Tibial nerve (tissue), 4 donors: ENCODE data around the gene TBX1. TPM values are rescaled to one million over a fixed set of nuclear protein-coding genes. Genes with fewer than 3 reads are reported as not detected.
"Not testable (repeated sequence)": the region's sequence is repeated elsewhere in the genome, so short reads cannot be mapped to it uniquely, and the experiment has no call there.

Experiments
- DNase-seq, 2 donors: peaks; one replicate each; pipeline ENCODE4 v3.0.0-alpha.2; 2019; ENCODE audit warnings: low spot score in 2 of 2
- H3K27ac ChIP-seq, 4 donors: fragments of 200-600 bp; sonication (generic) in 3 of 4; one replicate each; pipeline ENCODE4 v1.5.1; 2017 to 2019; ENCODE audit warnings: mild to moderate bottlenecking in 1 of 4
- H3K27me3 ChIP-seq, 2 donors: fragments of 200-600 bp; sonication (generic) in 1 of 2; one replicate each; pipeline versions ENCODE4 v1.5.1 to v1.6.0; 2017 to 2019
- H3K36me3 ChIP-seq, 3 donors: fragments of 200-600 bp; sonication (generic); one replicate each; pipeline ENCODE4 v1.5.1; 2018 to 2019
- H3K4me1 ChIP-seq, 4 donors: fragments of 200-600 bp; sonication (generic) in 3 of 4; one replicate each; pipeline ENCODE4 v1.5.1; 2017 to 2019
- H3K4me3 ChIP-seq, 4 donors: fragments of 200-600 bp; sonication (generic) in 3 of 4; one replicate each; pipeline ENCODE4 v1.5.1; 2017 to 2019; ENCODE audit warnings: mild to moderate bottlenecking in 1 of 4, moderate library complexity in 1 of 4
- H3K9me3 ChIP-seq, 4 donors: fragments of 200-600 bp; sonication (generic) in 3 of 4; one replicate each; pipeline ENCODE4 v1.5.1; 2017 to 2019
- CTCF ChIP-seq, 5 experiments: fragments of 200-600 bp in 3 of 5; fragments of 450-650 bp in 2 of 5; sonication (generic) in 3 of 5; IDR thresholded peaks; one replicate each; pipeline ENCODE4 v1.5.1; 2016 to 2019; ENCODE audit warnings: antibody characterized with exemption in 5 of 5, mild to moderate bottlenecking in 3 of 5, moderate library complexity in 2 of 5
- EP300 ChIP-seq, 2 donors: sonication (generic); formaldehyde crosslinking; IDR thresholded peaks; one replicate each; pipeline ENCODE4 v1.6.1; 2017; ENCODE audit warnings: antibody characterized with exemption in 2 of 2, mild to moderate bottlenecking in 1 of 2
- POLR2A ChIP-seq, 2 donors: fragments of 450-650 bp; IDR thresholded peaks; one replicate each; pipeline ENCODE4 v1.6.1; 2017; ENCODE audit warnings: antibody characterized with exemption in 2 of 2, mild to moderate bottlenecking in 2 of 2, moderate library complexity in 2 of 2
- WGBS, 2 donors: methylation state at CpG; one replicate each; pipeline ENCODE4 v1.1.5; 2018; 5-methylcytosine and 5-hydroxymethylcytosine counted together
- total RNA-seq, 4 donors: library from RNA; depleted of rRNA; stranded (reverse); fragments of >200 nt; gene quantifications; one replicate each; pipeline ENCODE4 v1.1.0, GENCODE V29; 2016

Gene TBX1
- total RNA-seq, 4 donors from 2014 or later, result 0.42 to 3.6 (median 2.6) TPM

DNA sequence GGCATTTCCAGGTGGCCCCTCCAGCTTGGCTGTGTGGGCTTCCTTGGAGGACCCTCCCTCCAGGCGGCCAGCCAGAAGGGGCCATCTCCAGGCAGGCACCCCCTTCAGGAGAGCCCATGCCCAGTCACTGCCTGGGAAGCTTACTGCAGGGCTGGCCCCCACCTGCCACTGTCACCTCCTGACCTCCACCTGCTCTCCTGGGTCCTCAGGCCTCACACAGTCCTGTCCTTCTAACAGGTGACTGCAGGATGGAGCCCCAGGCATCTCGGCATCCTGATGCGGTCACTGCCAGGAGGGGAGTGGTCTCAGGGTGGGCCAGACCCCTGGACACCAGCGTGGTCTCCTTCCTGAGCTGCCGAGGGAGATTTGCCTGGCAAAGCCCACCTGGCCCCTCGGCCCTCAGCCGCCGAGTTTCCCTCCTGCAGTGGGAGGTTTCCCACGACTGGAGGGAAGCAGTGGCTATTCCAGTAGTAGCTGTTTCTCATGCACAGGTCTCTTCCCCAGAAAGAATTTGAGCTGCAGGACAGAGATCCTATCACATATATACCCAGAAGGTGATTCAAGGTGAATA lies 13.0 kb downstream of the TBX1 start:
- H3K9me3 ChIP-seq, result no peaks in the 10 kb centered on the region
- peaks cover 0 to 70% of the 10 kb centered on the region in 2 donors for H3K27me3 ChIP-seq
- no peak for TF ChIP-seq POLR2A (IDR thresholded peaks at IDR 0.05)
- TF ChIP-seq CTCF (IDR thresholded peaks at IDR 0.05), result no peak
- TF ChIP-seq EP300 (IDR thresholded peaks at IDR 0.05), result no peak
- no peaks in the 10 kb centered on the region for H3K36me3 ChIP-seq
- H3K4me3 ChIP-seq, result no peak overlapping the region
- peaks cover 0 to 13% (median 5%) of the 10 kb centered on the region in 4 donors for H3K4me1 ChIP-seq
- no peak for DNase-seq
- WGBS, 2 donors, result 67 to 75% methylated on average over 5 to 9 of the region's 9 CpGs
- H3K27ac ChIP-seq, result peak overlapping the region in 2 of 4 donors; percentile 36 to 57

DNA sequence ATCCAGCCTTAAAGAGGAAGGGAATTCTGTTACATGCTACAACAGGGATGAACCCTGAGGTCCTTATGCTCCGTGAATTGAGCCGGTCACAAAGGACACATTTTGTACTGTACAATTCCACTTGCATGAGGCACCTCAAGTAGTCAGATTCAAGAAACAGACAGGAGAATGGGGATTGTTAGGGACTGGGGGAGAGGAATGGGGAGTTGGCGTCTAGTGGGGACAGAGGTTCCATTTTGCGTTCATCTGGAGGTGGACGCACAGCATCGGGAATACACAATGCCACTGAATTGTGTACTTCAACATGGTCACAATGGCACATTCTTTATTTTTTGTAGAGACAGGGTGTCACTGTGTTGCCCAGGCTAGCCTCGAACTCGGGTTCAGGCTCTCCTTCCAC lies 14.1 kb downstream of the TBX1 start:
- Histone ChIP-seq H3K27me3 (peaks cover 0 to 72% of the 10 kb centered on the region in 2 donors), H3K4me1 (peaks cover 0 to 13% (median 5%) of the 10 kb centered on the region in 4 donors), H3K4me3 (no peak overlapping the region), H3K27ac (peak overlapping the region in 1 of 4 donors; percentile 57), H3K9me3 (no peaks in the 10 kb centered on the region), H3K36me3 (no peaks in the 10 kb centered on the region)
- TF ChIP-seq CTCF (IDR thresholded peaks at IDR 0.05), result no peak
- no peak for DNase-seq
- 59 to 73% methylated on average over 8 of the region's 8 CpGs for WGBS, 2 donors

DNA sequence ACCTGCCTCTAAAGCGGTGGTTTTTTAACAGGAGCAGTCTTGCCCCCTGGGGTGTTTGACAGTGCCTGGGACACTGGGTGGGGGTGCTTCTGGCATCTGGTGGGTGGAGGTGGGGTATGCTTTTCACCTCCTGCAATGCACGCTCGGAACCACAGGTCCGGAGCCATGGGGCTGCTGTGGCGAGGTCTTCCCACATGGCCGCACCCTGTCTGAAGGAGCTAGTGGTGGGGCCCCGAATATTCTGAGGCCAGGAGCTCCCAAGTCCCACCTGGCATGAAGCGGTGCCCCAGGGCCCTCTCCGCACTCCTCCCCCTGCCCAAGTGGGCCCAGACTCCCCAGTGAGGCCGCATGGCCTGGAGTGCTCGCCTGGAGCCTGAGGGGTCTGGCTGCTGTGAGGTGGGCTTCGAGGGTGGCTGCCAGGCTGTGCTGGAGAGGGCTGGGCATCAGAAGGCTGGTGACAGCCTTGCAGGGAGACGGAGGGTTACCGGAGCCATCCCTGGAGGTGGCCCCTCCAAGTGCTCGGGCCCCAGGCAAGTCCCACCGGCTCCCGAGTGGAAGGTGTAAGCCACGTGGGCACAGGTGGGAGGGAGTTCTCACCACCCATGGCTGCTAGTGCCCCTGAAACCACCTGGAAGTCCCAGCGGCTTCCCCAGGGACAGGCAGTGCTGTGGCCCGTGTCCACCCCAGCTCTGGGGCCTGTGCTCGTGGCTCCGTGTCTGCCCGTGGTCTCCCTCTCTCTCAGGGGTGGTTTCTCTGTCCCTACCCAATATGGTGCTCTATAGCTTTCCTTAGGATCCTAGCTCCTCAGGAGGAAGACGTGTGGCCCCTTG lies 15.1 kb downstream of the TBX1 start:
- Histone ChIP-seq H3K4me1 (peaks cover 0 to 13% (median 5%) of the 10 kb centered on the region in 4 donors), H3K4me3 (no peak overlapping the region), H3K27me3 (peaks cover 0 to 67% of the 10 kb centered on the region in 2 donors), H3K36me3 (no peaks in the 10 kb centered on the region), H3K9me3 (no peaks in the 10 kb centered on the region), H3K27ac (peak overlapping the region in 1 of 4 donors; percentile 47)
- no peak for DNase-seq
- 84 to 86% methylated on average over 21 to 22 of the region's 24 CpGs for WGBS, 2 donors
- no peak for TF ChIP-seq POLR2A (IDR thresholded peaks at IDR 0.05)
- TF ChIP-seq CTCF (IDR thresholded peaks at IDR 0.05), result no peak

GRCh38 chr22:19776433-19777031 lies 16.0 kb downstream of the TBX1 start:
- DNase-seq, result no peak
- 47 to 53% methylated on average over 17 to 18 of the region's 18 CpGs for WGBS, 2 donors
- no peaks in the 10 kb centered on the region for H3K36me3 ChIP-seq

GRCh38 chr22:19777192-19777591 lies 16.6 kb downstream of the TBX1 start:
- DNase-seq, H3K27ac ChIP-seq, H3K4me3 ChIP-seq, H3K36me3 ChIP-seq, H3K9me3 ChIP-seq: not testable (repeated sequence)
- H3K4me1 ChIP-seq, result peaks cover 0 to 13% (median 5%) of the 10 kb centered on the region in 4 donors
- H3K27me3 ChIP-seq, result peaks cover 0 to 65% of the 10 kb centered on the region in 2 donors
- WGBS, 2 donors, result 88 to 91% methylated on average over 6 of the region's 6 CpGs

More at GRCh38 chr22:19776433-19777031, 16.0 kb downstream of the TBX1 start:
- TF ChIP-seq CTCF (IDR thresholded peaks at IDR 0.05) (no peak), EP300 (IDR thresholded peaks at IDR 0.05) (no peak), POLR2A (IDR thresholded peaks at IDR 0.05) (no peak)
- Histone ChIP-seq H3K27ac (peak overlapping the region in 1 of 4 donors; percentile 47), H3K4me3 (no peak overlapping the region), H3K27me3 (peaks cover 0 to 61% of the 10 kb centered on the region in 2 donors), H3K9me3 (peaks cover 0 to 3% (median 0%) of the 10 kb centered on the region in 4 donors), H3K4me1 (peaks cover 0 to 13% (median 5%) of the 10 kb centered on the region in 4 donors)
